Bronchial epithelial cell (primary cell): Measurements from ENCODE around the gene WDR45B. TPM values are rescaled to one million over a fixed set of nuclear protein-coding genes. Genes with fewer than 3 reads are reported as not detected.

ENCODE experiments used
- DNase-seq: peaks from one replicate; pipeline ENCODE4 v3.0.0-alpha.2; 2010; ENCODE audit warnings: low read depth
- FAIRE-seq: peaks from 2 replicates; lab custom pipeline; 2011; peaks lifted over from hg19 to GRCh38; lab: Jason Lieb, UNC
- H3K27me3 ChIP-seq: 2 replicates; pipeline ENCODE4 v1.5.1; 2011; ENCODE audit warnings: low read length; ENCODE audit not compliant: control insufficient read depth, insufficient read depth
- H3K36me3 ChIP-seq: 2 replicates; pipeline ENCODE4 v1.5.1; 2011; ENCODE audit warnings: low read length; ENCODE audit not compliant: control insufficient read depth, insufficient read depth
- H3K4me3 ChIP-seq: 2 replicates; pipeline ENCODE4 v1.5.1; 2011; ENCODE audit warnings: mild to moderate bottlenecking, low read depth, low read length, control low read depth
- CTCF ChIP-seq: IDR thresholded peaks from 2 replicates; pipeline ENCODE4 v1.5.1; 2011; ENCODE audit warnings: mild to moderate bottlenecking, moderate library complexity, low read length, control low read depth, inconsistent platforms; ENCODE audit not compliant: insufficient read depth, severe bottlenecking
- total RNA-seq: library from RNA; depleted of rRNA; stranded (reverse); fragments of >200 nt; gene quantifications from 2 replicates; pipeline ENCODE4 v1.2.1, GENCODE V29; 2014

WDR45B gene
- total RNA-seq, 1 donor from 2014 or later, result 90.8 TPM

- no peaks in the 10 kb centered on the region for H3K27me3 ChIP-seq
- peaks cover under 1% of the 10 kb centered on the region for H3K36me3 ChIP-seq
- FAIRE-seq (no peak), DNase-seq (no peak)
- no peak for TF ChIP-seq CTCF
- H3K4me3 ChIP-seq, result no peak overlapping the region
Observed at GRCh38 chr17:82667668-82668000, 19.4 kb upstream of the WDR45B start.

DNA sequence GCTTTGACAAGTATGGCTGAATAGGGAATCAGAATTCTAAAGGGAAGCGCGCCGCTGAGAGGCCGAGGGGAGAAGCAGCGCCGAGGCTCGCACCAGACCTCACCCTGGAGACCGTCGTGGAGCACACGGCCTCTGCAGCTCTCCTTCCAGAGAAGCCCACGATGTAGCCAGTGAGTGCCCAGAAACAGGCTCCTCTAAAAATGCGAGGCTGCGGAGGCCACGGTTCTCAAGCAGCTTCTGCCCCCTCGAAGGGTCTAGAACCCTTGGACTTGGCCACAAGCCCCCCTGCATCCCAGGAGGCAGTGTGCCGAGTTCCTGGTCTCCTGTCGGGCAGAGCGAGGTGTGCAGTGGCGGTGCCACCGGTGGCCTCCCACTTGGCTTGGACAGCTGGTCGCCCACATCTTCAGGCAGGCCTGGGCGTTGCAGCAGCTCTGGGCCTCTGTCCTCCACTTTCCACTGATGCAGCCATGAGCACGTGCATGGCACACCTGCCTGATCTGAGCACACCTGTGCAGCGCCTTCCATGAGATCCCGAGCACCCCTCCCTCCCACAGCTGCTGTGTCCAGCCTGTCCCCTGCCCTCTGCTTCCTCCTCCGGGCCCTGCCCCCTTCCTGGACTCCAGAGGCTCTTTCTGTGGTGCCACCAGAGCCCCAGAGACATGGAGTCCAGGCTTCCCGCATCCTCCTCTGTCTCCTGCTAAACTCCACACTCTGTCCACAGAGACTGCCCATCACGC lies 18.9 kb upstream of the WDR45B start:
- no peaks in the 10 kb centered on the region for H3K27me3 ChIP-seq
- H3K4me3 ChIP-seq, result no peak overlapping the region
- TF ChIP-seq CTCF, result no peak
- FAIRE-seq (no peak), DNase-seq (no peak)
- peaks cover 1% of the 10 kb centered on the region for H3K36me3 ChIP-seq

DNA sequence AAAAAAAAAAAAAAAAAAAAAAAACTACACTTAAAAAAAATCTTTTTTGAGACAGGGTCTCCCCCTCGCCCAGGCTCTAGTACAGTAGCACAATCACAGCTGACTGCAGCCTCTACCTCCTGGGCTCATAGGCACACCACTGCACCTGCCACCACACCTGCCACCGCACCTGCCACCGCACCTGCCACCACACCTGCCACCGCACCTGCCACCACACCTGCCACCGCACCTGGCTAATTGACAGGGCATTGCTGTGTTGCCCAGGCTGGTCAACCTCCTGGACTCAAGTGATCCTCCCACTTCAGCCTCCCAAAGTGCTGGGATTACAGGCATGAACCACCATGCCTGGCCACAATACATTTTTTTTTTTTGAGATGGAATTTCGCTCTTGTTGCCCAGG lies 17.6 kb upstream of the WDR45B start:
- no peak for DNase-seq
- H3K4me3 ChIP-seq, result no peak overlapping the region
- peaks cover 1% of the 10 kb centered on the region for H3K36me3 ChIP-seq
- H3K27me3 ChIP-seq, result no peaks in the 10 kb centered on the region
- no peak for TF ChIP-seq CTCF
- FAIRE-seq, result no peak

GRCh38 chr17:82665217-82665616 lies 17.0 kb upstream of the WDR45B start:
- H3K36me3 ChIP-seq, result peaks cover 1% of the 10 kb centered on the region
- H3K4me3 ChIP-seq, result no peak overlapping the region
- H3K27me3 ChIP-seq, result no peaks in the 10 kb centered on the region
- TF ChIP-seq CTCF, result no peak
- FAIRE-seq (no peak), DNase-seq (no peak)

GRCh38 chr17:82664701-82665182 lies 16.5 kb upstream of the WDR45B start:
- FAIRE-seq (no peak), DNase-seq (no peak)
- no peaks in the 10 kb centered on the region for H3K27me3 ChIP-seq
- no peak for TF ChIP-seq CTCF
- peaks cover 1% of the 10 kb centered on the region for H3K36me3 ChIP-seq
- H3K4me3 ChIP-seq, result no peak overlapping the region

DNA sequence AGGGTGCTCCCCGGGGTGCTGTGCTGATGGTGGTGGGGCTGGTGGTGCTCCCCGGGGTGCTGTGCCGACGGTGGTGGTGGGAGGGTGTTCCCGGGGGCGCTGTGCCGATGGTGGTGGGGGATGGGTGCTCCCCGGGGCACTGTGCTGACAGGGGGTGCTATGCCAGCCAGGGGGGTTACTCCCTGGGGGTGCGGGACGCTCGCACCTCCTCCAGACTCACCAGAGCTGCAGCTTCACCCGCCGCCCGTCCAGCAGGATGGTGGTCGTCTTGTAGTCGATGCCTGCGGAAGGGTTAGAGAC lies 16.0 kb upstream of the WDR45B start:
- no peak for DNase-seq

More for the DNA sequence above, 16.0 kb upstream of the WDR45B start:
- FAIRE-seq, result no peak
- Histone ChIP-seq H3K4me3 (no peak overlapping the region), H3K27me3 (no peaks in the 10 kb centered on the region), H3K36me3 (peaks cover 3% of the 10 kb centered on the region)
- no peak for TF ChIP-seq CTCF
